Ishikawa (cell line): Measurements from ENCODE around the gene MRPL42.
A peak's percentile ranks its signal among the peaks of the same experiment; 100 is the strongest.

ENCODE experiments used
- CEBPB ChIP-seq: IDR thresholded peaks from 2 replicates; pipeline ENCODE4 v1.6.1; 2012
- CREB1 ChIP-seq: IDR thresholded peaks from 2 replicates; pipeline ENCODE4 v1.6.1; 2012; ENCODE audit warnings: low read depth
- EGR1 ChIP-seq: IDR thresholded peaks from 2 replicates; pipeline ENCODE4 v1.6.1; 2012
- EP300 ChIP-seq: IDR thresholded peaks from 2 replicates; pipeline ENCODE4 v1.6.1; 2012; ENCODE audit warnings: borderline replicate concordance
- FOXM1 ChIP-seq: IDR thresholded peaks from 2 replicates; pipeline ENCODE4 v1.6.1; 2012; ENCODE audit warnings: low read depth, borderline replicate concordance
- NFIC ChIP-seq: IDR thresholded peaks from 2 replicates; pipeline ENCODE4 v1.6.1; 2012
- RAD21 ChIP-seq: IDR thresholded peaks from 2 replicates; pipeline ENCODE4 v1.6.1; 2012; ENCODE audit warnings: low read depth
- TAF1 ChIP-seq: IDR thresholded peaks from 2 replicates; pipeline ENCODE4 v1.6.1; 2012; ENCODE audit warnings: low read depth, mild to moderate bottlenecking
- TCF12 ChIP-seq: IDR thresholded peaks from 2 replicates; pipeline ENCODE4 v1.6.1; 2012; ENCODE audit warnings: low read depth
- TEAD4 ChIP-seq: IDR thresholded peaks from 2 replicates; pipeline ENCODE4 v1.6.1; 2012
- USF1 ChIP-seq: IDR thresholded peaks from 2 replicates; pipeline ENCODE4 v1.6.1; 2012
- YY1 ChIP-seq: IDR thresholded peaks from 2 replicates; pipeline ENCODE4 v1.6.1; 2012; ENCODE audit warnings: low read depth
- ZBTB7A ChIP-seq: IDR thresholded peaks from 2 replicates; pipeline ENCODE4 v1.6.1; 2012; ENCODE audit warnings: low read depth
- TF ChIP-seq, protein P1 (sequence below): IDR thresholded peaks from 2 replicates; pipeline ENCODE4 v1.6.1; 2012
- TF ChIP-seq, protein P2 (sequence below): IDR thresholded peaks from 2 replicates; pipeline ENCODE4 v1.6.1; 2012; ENCODE audit warnings: low read depth, mild to moderate bottlenecking

Gene MRPL42

DNA sequence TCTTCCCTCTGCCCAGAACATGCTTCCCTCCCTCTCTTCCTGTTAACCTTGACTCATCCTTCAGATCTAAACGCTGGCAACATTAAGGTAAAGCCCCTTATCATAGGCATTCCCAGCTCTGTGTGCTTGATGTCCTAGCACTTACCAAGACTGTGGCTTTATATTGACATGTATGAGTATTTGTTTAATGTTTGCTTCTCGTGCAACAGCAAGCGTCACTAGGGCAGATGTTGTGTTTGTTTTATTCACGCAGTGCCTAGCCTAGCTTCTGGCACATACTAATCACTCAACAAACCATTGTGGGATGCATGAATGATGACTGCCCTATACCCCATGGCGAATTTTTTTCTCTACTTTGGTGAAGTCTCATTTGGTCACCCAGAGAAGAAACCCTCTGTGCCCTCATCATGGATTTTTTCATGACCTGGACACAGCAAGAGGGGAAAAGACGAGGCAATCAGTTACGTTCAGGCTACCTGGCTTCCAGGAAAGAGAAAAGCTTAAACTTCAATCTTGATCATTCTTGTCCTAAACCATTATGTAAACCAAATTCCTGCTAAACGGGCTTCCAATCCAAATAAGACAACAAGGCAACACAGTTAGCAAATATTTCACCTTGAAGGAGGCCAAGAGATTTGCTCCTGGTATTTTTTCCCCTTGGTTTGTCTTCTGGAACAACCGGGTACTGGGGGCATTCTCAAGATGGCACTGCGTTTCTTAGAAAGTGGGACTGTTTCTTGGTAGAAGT is 57.2 kb downstream of the MRPL42 start:
- no peak for TF ChIP-seq EGR1
- TF ChIP-seq RAD21, result no peak
- no peak for TF ChIP-seq TCF12
- TF ChIP-seq, protein P1, sequence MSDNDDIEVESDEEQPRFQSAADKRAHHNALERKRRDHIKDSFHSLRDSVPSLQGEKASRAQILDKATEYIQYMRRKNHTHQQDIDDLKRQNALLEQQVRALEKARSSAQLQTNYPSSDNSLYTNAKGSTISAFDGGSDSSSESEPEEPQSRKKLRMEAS, result no peak
- no peak for TF ChIP-seq YY1
- no peak for TF ChIP-seq USF1
- TF ChIP-seq CEBPB, result no peak
- TF ChIP-seq ZBTB7A, result no peak
- no peak for TF ChIP-seq TEAD4
- no peak for TF ChIP-seq EP300
- TF ChIP-seq FOXM1, result no peak
- TF ChIP-seq TAF1, result no peak
- TF ChIP-seq NFIC, result no peak
- no peak for TF ChIP-seq CREB1
- TF ChIP-seq, protein P2, sequence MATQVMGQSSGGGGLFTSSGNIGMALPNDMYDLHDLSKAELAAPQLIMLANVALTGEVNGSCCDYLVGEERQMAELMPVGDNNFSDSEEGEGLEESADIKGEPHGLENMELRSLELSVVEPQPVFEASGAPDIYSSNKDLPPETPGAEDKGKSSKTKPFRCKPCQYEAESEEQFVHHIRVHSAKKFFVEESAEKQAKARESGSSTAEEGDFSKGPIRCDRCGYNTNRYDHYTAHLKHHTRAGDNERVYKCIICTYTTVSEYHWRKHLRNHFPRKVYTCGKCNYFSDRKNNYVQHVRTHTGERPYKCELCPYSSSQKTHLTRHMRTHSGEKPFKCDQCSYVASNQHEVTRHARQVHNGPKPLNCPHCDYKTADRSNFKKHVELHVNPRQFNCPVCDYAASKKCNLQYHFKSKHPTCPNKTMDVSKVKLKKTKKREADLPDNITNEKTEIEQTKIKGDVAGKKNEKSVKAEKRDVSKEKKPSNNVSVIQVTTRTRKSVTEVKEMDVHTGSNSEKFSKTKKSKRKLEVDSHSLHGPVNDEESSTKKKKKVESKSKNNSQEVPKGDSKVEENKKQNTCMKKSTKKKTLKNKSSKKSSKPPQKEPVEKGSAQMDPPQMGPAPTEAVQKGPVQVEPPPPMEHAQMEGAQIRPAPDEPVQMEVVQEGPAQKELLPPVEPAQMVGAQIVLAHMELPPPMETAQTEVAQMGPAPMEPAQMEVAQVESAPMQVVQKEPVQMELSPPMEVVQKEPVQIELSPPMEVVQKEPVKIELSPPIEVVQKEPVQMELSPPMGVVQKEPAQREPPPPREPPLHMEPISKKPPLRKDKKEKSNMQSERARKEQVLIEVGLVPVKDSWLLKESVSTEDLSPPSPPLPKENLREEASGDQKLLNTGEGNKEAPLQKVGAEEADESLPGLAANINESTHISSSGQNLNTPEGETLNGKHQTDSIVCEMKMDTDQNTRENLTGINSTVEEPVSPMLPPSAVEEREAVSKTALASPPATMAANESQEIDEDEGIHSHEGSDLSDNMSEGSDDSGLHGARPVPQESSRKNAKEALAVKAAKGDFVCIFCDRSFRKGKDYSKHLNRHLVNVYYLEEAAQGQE, result no peak

GRCh38 chr12:93526786-93527428 is 59.6 kb downstream of the MRPL42 start:
- TF ChIP-seq ZBTB7A, result no peak
- TF ChIP-seq TAF1, result no peak
- no peak for TF ChIP-seq NFIC
- TF ChIP-seq USF1, result no peak
- TF ChIP-seq, protein P2, result no peak
- no peak for TF ChIP-seq YY1
- TF ChIP-seq EGR1, result no peak
- TF ChIP-seq, protein P1, result 0 out of 2 replicates have a peak, but pooled peaks have one; percentile 14
- peak; percentile 50 for TF ChIP-seq TEAD4
- TF ChIP-seq CEBPB, result no peak
- no peak for TF ChIP-seq EP300
- no peak for TF ChIP-seq CREB1
- TF ChIP-seq RAD21, result no peak
- no peak for TF ChIP-seq TCF12
- TF ChIP-seq FOXM1, result no peak

DNA sequence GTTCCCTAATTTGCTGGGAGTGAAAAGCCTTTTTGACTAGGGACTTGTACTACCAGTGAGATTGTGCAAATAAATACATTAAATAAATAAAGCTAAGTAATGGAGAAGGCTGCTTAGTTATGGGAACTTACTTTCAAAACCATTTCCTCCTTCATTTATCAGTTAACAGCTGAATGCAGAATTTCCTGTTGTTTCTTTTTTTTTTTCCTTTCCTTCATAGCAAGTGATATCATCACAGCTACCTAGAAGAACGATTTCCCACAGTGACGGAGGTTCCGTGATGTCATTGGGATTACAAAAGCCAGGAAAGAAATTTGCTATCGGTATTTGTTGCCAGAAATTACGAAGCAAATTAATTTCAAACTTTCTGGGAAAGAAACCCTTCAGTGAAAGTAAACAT is 63.0 kb downstream of the MRPL42 start:
- TF ChIP-seq EGR1 (no peak), YY1 (no peak), ZBTB7A (no peak), CREB1 (no peak)
- TF ChIP-seq, protein P2, result no peak

GRCh38 chr12:93533310-93533709 is 66.0 kb downstream of the MRPL42 start:
- TF ChIP-seq, protein P2, result no peak
- TF ChIP-seq FOXM1 (no peak), NFIC (no peak), RAD21 (no peak)
